Large intestine (tissue), 3 donors: ENCODE data around the gene ATP5MC3. TPM values are rescaled to one million over a fixed set of nuclear protein-coding genes. Genes with fewer than 3 reads are reported as not detected.

Source experiments
- DNase-seq, 2 donors: peaks; one replicate each; pipeline versions ENCODE4 v3.0.0 to v3.0.0-alpha.2; 2013
- H3K27ac ChIP-seq: one replicate; pipeline ENCODE4 v1.5.1; 2013; ENCODE audit warnings: low read length
- H3K27me3 ChIP-seq: 2 replicates; pipeline ENCODE4 v1.6.1; 2013; ENCODE audit warnings: low read length; ENCODE audit not compliant: control insufficient read depth, insufficient read depth
- H3K36me3 ChIP-seq: 2 replicates; pipeline ENCODE4 v1.6.1; 2013; ENCODE audit warnings: low read length; ENCODE audit not compliant: control insufficient read depth, insufficient read depth
- H3K4me1 ChIP-seq: one replicate; pipeline ENCODE4 v1.6.1; 2013; ENCODE audit warnings: low read length; ENCODE audit not compliant: control insufficient read depth, insufficient read depth
- H3K4me3 ChIP-seq: one replicate; pipeline ENCODE4 v1.5.1; 2013; ENCODE audit warnings: low read length
- H3K9me3 ChIP-seq: one replicate; pipeline ENCODE4 v1.6.1; 2013; ENCODE audit warnings: mild to moderate bottlenecking, low read depth, low read length, moderate library complexity; ENCODE audit not compliant: control insufficient read depth
- WGBS: methylation state at CpG from one replicate; pipeline ENCODE4 v1.1.5; 2013; ENCODE audit warnings: low lambda C conversion rate; ENCODE audit not compliant: insufficient coverage; 5-methylcytosine and 5-hydroxymethylcytosine counted together
- polyA plus RNA-seq: library from polyadenylated mRNA; unstranded; fragments of 120-200 nt; gene quantifications from one replicate; pipeline ENCODE4 v1.2.1, GENCODE V29; 2013

ATP5MC3 gene
- polyA plus RNA-seq, 1 donor, result 329 TPM

DNA sequence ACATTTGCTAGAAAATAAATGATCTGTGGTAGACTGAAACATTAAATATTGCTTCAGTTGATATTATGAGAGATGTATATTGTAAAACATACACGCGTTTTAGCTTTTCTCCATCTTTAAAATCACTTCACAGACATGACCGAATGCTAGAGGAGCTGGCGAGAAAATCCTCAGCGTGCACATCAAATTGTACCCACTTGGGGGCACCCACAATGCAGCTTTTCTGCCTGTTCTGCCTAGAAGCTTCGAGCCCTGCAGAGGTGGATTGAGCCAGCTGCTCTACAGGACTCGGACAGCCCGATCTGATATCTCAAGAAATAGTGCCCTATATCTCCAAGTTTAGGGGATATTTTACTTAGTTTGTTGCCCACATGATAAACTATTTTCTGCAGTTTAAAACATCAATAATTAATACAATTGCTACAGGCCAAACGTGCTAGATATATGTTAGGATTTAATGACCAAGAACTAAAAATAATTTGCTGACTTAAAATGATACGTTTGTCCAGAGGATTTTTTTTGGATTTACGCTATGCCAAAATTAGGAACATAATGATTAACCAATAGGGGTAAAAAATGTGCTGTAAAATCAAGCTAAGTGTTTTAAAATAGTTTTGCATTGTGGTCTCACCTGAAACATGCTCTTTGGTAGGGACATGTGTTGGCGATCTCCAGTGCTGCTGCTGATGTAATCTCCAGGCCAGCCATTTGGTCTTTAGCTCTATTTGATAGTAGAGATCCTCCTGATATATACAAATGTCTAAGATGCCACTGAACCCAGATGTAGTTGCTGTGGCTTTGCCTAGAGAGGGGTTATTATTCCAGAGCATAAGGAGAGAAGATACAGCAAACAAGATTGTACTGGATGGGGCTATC is 22.3 kb upstream of the ATP5MC3 start:
- H3K9me3 ChIP-seq, result no peaks in the 10 kb centered on the region
- H3K4me3 ChIP-seq, result no peak overlapping the region
- no peaks in the 10 kb centered on the region for H3K4me1 ChIP-seq
- no peaks in the 10 kb centered on the region for H3K36me3 ChIP-seq
- H3K27me3 ChIP-seq, result peaks cover 5% of the 10 kb centered on the region
- peak; percentile 18 to 30 for DNase-seq
- 93% methylated on average over 2 of the region's 12 CpGs for WGBS
- no peak overlapping the region for H3K27ac ChIP-seq

DNA sequence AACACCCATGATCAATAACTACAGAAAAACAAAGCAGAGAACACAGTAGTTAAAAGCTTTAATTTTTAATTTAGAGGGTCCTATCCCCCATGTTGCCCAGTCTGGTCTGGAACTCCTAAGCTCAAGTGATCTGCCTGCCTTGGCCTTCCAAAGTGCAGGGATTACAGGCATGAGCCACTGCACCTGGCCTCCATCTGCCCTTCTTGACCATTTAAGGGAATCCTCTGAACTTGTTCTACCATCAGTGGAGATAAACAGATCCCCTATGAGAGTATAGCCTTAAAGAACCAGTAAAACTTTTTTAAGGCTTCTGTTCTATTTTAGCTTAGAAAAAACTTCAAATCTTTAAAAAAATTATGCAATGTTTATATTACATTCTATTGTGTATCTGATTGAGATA is 13.5 kb upstream of the ATP5MC3 start:
- no peak overlapping the region for H3K4me3 ChIP-seq
- no peak overlapping the region for H3K27ac ChIP-seq
- H3K9me3 ChIP-seq, result no peaks in the 10 kb centered on the region
- H3K27me3 ChIP-seq, result no peaks in the 10 kb centered on the region
- no peaks in the 10 kb centered on the region for H3K36me3 ChIP-seq
- H3K4me1 ChIP-seq, result no peaks in the 10 kb centered on the region
- DNase-seq, result no peak

DNA sequence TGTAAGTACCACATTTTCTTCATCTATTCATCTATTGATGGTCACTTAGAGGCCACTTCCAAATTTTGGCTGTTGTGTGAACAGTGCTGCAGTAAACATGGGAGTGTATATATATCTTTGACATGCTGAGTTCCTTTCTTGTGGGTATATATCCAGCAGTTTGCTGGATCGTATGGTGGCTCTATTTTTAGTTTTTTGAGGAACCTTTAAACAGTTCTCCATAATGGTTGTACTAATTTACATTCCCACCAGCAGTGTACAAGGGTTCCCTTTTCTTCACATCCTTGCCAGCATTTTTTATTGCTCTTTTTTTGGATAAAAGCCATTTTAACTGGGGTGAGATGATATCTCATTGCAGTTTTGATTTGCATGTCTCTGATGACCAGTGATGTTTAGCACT is 7.3 kb upstream of the ATP5MC3 start:
- Histone ChIP-seq H3K4me1 (no peaks in the 10 kb centered on the region), H3K9me3 (no peaks in the 10 kb centered on the region), H3K27me3 (no peaks in the 10 kb centered on the region), H3K27ac (no peak overlapping the region), H3K4me3 (no peak overlapping the region), H3K36me3 (no peaks in the 10 kb centered on the region)
- no peak for DNase-seq
- WGBS, result 100% methylated on average over 1 of the region's 1 CpG

DNA sequence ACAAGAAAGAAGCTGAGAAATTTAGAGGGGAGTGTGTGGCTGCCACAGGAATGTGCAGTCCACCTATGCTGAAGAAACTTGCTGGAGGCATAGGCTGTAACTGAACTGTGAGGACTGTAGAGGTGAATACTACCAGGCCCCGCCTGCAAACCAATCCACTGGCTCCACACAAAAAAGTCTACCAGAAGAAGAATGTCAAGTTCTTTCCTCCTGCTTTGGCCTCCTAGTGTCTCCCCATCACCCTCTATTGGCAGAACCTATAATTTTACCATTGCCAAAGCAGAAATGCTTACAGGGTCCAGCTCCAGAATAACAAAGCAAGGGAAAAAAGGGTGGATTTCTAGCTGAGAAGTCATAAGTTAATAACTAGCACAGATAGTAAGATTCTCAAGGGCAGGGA is 5.9 kb upstream of the ATP5MC3 start:
- Histone ChIP-seq H3K36me3 (no peaks in the 10 kb centered on the region), H3K27me3 (no peaks in the 10 kb centered on the region), H3K4me3 (no peak overlapping the region), H3K9me3 (no peaks in the 10 kb centered on the region), H3K4me1 (no peaks in the 10 kb centered on the region), H3K27ac (no peak overlapping the region)
- no peak for DNase-seq
- no CpG with 5 or more reads among the region's 1 CpG for WGBS

DNA sequence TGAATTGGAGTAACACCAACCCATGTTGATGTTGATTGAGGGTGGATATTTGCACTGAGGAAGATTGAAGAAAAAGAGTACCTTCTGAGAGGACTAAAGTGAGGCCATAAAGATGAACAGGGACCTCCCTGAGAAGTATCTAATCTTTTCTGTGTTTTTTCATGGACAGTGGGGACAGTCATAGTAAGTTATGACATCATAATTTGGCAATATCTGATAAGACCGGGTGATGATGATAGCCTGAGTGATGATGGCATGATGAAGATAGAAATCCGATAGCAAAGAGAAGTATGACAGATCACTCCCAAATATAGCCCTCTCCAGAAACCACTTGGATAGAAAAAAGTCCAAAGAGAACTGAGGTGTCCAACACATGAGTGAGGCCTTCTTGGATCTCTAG is 2.2 kb upstream of the ATP5MC3 start:
- Histone ChIP-seq H3K36me3 (peaks cover 13% of the 10 kb centered on the region), H3K4me1 (peaks cover 3% of the 10 kb centered on the region), H3K4me3 (no peak overlapping the region), H3K27ac (no peak overlapping the region), H3K27me3 (no peaks in the 10 kb centered on the region), H3K9me3 (no peaks in the 10 kb centered on the region)
- DNase-seq, result no peak
- 100% methylated on average over 1 of the region's 2 CpGs for WGBS

DNA sequence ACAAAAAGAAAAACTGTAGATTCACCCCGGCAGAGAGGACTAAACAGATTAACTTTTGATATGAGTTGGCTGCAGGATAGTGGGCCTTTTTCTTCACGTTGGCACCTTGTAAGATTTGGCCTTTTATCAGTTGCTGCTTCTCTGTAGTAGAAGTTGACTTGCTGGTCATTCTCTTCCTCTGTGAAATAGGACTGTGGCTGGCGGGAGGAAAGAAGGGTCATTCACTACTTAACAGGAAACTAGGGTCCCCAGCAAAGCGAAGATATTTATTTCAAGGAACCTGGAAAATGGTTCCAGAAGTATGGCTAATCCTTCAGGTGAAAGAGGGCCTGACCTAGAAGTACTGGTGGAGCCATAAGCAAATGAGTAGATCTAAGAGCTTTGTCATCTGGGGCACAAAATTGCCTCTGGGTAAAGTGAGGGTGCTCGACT is 383 bp upstream of the ATP5MC3 start:
- peaks cover 3% of the 10 kb centered on the region for H3K4me1 ChIP-seq
- no peaks in the 10 kb centered on the region for H3K9me3 ChIP-seq
- no peaks in the 10 kb centered on the region for H3K27me3 ChIP-seq
- peak overlapping the region; percentile 98 for H3K27ac ChIP-seq
- WGBS, result 100% methylated on average over 1 of the region's 5 CpGs
- peak overlapping the region; percentile 99 for H3K4me3 ChIP-seq
- H3K36me3 ChIP-seq, result peaks cover 24% of the 10 kb centered on the region
- DNase-seq, result no peak

DNA sequence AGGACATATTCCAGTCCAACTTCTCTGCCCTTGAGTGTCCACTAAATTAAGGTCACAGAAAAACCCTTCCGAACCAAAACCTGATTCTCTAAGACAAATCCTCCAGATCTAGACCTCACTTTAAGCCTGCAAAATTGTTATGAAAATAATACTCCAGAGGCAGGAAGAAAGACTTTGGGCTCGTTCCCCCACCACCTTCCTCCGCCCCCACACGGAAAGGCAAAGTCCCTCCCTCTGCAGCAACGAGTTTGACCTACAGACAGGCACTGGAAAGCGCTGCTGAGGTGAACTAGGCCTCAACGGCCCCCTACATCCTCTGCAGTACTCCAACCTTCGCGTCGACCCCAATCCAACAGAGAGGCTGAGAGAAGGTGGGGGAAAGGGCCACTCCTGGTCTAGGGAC is 808 bp downstream of the ATP5MC3 start:
- DNase-seq, result peak; percentile 31 to 89
- Histone ChIP-seq H3K27ac (peak overlapping the region; percentile 98), H3K27me3 (no peaks in the 10 kb centered on the region), H3K4me3 (peak overlapping the region; percentile 99), H3K9me3 (no peaks in the 10 kb centered on the region), H3K4me1 (peaks cover 3% of the 10 kb centered on the region), H3K36me3 (peaks cover 29% of the 10 kb centered on the region)
- WGBS, result no CpG with 5 or more reads among the region's 10 CpGs

DNA sequence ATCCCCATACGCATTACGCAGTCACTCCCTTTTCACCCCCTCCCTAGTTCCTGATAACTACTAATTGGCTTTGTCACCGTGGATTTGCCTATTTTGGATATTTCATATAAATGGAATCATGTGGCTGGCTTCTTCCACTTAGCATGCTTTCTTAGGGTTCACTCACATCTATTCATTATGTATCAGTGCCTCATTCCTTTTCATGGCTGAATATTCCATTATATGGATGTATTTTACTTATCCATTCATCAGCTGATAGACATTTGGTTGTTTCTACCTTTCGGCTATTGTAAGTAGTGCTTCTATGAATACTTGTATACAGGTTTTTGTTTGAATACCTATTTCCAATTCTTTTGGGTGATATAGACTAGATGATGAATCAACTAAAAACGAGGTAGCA is 4.9 kb downstream of the ATP5MC3 start:
- no CpG with 5 or more reads among the region's 5 CpGs for whole genome bisulfite sequencing
- DNase-seq, result no peak
- Histone ChIP-seq H3K9me3 (no peaks in the 10 kb centered on the region), H3K27me3 (no peaks in the 10 kb centered on the region), H3K4me3 (no peak overlapping the region), H3K27ac (no peak overlapping the region), H3K4me1 (peaks cover under 1% of the 10 kb centered on the region), H3K36me3 (peaks cover 29% of the 10 kb centered on the region)

DNA sequence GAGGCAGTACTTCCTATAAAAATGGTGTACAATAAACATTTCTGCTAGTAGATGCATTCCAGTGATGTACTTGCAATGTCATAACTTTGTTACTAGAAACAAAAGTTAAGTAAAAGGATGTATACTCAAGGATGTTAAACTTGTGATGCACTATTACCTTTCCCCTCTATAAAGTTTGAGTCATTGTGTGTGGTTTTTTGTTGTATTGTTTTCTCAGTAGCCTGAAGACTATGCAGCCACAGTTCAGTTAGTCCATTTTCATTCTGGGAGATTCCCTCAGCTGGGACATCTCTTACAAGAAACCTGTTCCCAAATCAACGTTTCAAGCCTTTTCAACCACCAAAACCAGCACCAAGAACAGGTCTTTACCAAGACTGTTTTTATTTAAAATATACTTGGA is 5.6 kb downstream of the ATP5MC3 start:
- H3K4me3 ChIP-seq, result no peak overlapping the region
- WGBS, result no CpG with 5 or more reads among the region's 1 CpG
- DNase-seq, result no peak
- H3K9me3 ChIP-seq, result no peaks in the 10 kb centered on the region
- H3K4me1 ChIP-seq, result no peaks in the 10 kb centered on the region
- peaks cover 29% of the 10 kb centered on the region for H3K36me3 ChIP-seq
- H3K27ac ChIP-seq, result no peak overlapping the region
- H3K27me3 ChIP-seq, result no peaks in the 10 kb centered on the region

DNA sequence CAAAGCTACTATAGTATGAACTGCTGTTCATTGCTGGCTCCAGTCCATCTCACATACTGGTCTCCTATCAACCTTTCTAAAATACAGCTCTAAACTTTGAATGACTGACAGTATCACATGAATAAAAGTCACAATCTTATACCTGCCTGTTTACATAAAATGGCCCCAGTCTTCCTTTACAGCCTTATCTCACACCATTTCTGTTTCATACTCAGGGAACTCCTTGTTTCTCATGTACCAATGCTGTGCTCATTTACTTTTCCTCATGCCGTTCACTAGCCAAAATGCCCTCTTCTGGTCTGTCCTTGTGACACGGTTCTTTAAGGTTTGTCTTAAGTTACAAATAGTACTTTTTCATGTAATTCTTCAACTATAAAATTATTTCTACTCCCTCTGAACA is 6.2 kb downstream of the ATP5MC3 start:
- Histone ChIP-seq H3K27me3 (no peaks in the 10 kb centered on the region), H3K9me3 (no peaks in the 10 kb centered on the region), H3K36me3 (peaks cover 29% of the 10 kb centered on the region), H3K4me1 (no peaks in the 10 kb centered on the region), H3K27ac (no peak overlapping the region), H3K4me3 (no peak overlapping the region)
- WGBS, result 85% methylated on average over 2 of the region's 2 CpGs
- DNase-seq, result no peak
